A549 (cell line): ENCODE data around the gene MFN2.

Experiments used
- FOXS1 ChIP-seq: fragments of 250-450 bp; sonication (Bioruptor Pico); IDR thresholded peaks from 2 replicates; pipeline ENCODE4 v1.5.0; 2020; ENCODE audit warnings: mild to moderate bottlenecking, moderate library complexity
- POLR2A ChIP-seq: IDR thresholded peaks from 2 replicates; pipeline ENCODE4 v1.6.1; 2012; ENCODE audit warnings: mild to moderate bottlenecking, low read length
- SMC3 ChIP-seq: fragments of >200 bp; sonication (Bioruptor Twin); formaldehyde crosslinking; IDR thresholded peaks from 3 replicates; pipeline ENCODE4 v1.6.1; 2018; ENCODE audit warnings: inconsistent platforms
- TP53 ChIP-seq: fragments of 250-450 bp; sonication (Bioruptor Pico); IDR thresholded peaks from 2 replicates; pipeline ENCODE4 v1.5.0; 2021; ENCODE audit warnings: mild to moderate bottlenecking, moderate library complexity
- TF ChIP-seq, protein P1 (sequence below): fragments of >200 bp; sonication (Bioruptor Twin); formaldehyde crosslinking; IDR thresholded peaks from 3 replicates; pipeline ENCODE4 v1.5.1; 2016

DNA sequence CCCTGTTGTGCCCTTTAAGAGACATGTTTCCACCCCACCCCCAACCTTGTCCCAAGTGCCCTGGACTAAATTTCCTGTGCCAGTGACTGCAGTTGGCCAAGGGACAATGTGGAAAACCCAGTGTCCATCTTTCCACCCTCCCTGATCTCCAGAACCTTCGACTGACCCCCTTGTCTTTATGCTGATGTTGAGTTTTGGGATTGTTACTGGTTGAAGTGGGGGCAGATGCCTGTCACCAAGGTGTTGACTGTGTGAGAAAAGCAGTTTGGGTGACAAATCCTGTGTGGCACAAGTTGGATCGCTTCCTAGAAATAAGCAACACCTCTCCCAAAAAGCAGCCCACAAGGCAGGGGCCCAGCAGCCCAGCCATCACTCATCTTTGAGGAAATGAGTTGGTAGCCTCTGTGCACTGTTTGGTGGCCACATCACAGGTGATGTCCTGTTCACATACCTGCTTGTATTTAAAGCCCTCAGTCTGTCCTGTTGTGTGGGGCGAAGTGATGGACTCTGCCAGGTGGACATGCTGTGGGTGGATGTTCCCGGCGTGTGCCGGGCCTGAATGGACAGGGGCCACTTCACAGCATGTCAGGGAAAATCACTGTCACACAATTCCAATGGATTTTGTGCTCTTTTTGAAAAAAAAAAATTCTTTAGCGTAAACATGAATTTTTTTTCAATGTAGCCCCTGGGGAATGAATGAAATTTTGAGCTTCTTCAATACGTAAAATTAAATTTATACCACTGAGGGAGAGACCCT is 32.5 kb downstream of the MFN2 start:
- TF ChIP-seq SMC3 (no peak), TP53 (no peak), FOXS1 (CRISPR knock-in tag) (no peak), POLR2A (no peak)
- TF ChIP-seq, protein P1, sequence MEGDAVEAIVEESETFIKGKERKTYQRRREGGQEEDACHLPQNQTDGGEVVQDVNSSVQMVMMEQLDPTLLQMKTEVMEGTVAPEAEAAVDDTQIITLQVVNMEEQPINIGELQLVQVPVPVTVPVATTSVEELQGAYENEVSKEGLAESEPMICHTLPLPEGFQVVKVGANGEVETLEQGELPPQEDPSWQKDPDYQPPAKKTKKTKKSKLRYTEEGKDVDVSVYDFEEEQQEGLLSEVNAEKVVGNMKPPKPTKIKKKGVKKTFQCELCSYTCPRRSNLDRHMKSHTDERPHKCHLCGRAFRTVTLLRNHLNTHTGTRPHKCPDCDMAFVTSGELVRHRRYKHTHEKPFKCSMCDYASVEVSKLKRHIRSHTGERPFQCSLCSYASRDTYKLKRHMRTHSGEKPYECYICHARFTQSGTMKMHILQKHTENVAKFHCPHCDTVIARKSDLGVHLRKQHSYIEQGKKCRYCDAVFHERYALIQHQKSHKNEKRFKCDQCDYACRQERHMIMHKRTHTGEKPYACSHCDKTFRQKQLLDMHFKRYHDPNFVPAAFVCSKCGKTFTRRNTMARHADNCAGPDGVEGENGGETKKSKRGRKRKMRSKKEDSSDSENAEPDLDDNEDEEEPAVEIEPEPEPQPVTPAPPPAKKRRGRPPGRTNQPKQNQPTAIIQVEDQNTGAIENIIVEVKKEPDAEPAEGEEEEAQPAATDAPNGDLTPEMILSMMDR: no peak
